ENCODE data around the gene RPGR.

DNA sequence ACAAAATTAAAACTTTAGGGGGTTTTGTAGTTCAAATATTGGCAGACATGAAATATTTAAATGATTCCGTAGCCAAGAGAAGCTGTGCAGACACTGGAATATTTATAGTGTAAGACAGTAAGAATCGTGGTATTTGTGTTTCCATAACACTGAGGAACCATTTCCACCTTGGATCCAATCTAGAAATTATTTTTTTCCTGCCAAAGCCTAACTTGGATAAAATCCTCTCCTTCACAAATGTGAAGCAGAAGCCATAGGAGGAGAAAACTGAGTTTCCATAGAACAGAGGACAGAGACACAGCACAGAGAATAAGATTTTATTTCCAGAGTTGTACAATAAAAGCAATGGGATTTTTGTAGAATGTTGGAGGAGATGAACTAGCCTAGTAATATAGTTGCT is 86.8 kb downstream of the RPGR start:
- no peak for TF ChIP-seq POLR2A (IDR thresholded peaks at IDR 0.05; ENCODE audit: low read depth, low read length)
- no peak for TF ChIP-seq POLR2AphosphoS5 (IDR thresholded peaks at IDR 0.05; ENCODE audit: low read depth, low read length)
- no peak for TF ChIP-seq POU2F2 (IDR thresholded peaks at IDR 0.05; ENCODE audit: low read depth, low read length)
